H9 (cell line): Measurements from ENCODE around the gene NRXN3. TPM values are rescaled to one million over a fixed set of nuclear protein-coding genes. Genes with fewer than 3 reads are reported as not detected.

Experiments used
- DNase-seq: peaks from one replicate; pipeline ENCODE4 v3.0.0-alpha.2; 2017
- H2AFZ ChIP-seq: one replicate; pipeline ENCODE4 v1.6.1; 2013; ENCODE audit warnings: mild to moderate bottlenecking, low read length, control low read depth, moderate library complexity
- H2AK5ac ChIP-seq: 2 replicates; pipeline ENCODE4 v1.6.1; 2013; ENCODE audit warnings: low read length, control low read depth, mixed read lengths; ENCODE audit not compliant: insufficient read length
- H2BK120ac ChIP-seq: one replicate; pipeline ENCODE4 v1.6.1; 2013; ENCODE audit warnings: low read depth, mild to moderate bottlenecking, low read length, control low read depth, inconsistent platforms; ENCODE audit not compliant: poor library complexity, severe bottlenecking
- H2BK12ac ChIP-seq: 2 replicates; pipeline ENCODE4 v1.6.1; 2013; ENCODE audit warnings: low read length, control low read depth, mixed read lengths, low read depth; ENCODE audit not compliant: insufficient read length
- H2BK15ac ChIP-seq: 2 replicates; pipeline ENCODE4 v1.6.1; 2013; ENCODE audit warnings: low read depth, low read length, control low read depth
- H2BK20ac ChIP-seq: one replicate; pipeline ENCODE4 v1.6.1; 2013; ENCODE audit warnings: low read depth, mild to moderate bottlenecking, low read length, control low read depth, inconsistent platforms; ENCODE audit not compliant: poor library complexity, severe bottlenecking
- H2BK5ac ChIP-seq: 2 replicates; pipeline ENCODE4 v1.6.1; 2013; ENCODE audit warnings: low read length, control low read depth, mixed read lengths; ENCODE audit not compliant: insufficient read length
- H3K14ac ChIP-seq: 2 replicates; pipeline ENCODE4 v1.6.1; 2013; ENCODE audit warnings: low read length, control low read depth; ENCODE audit not compliant: insufficient read depth
- H3K18ac ChIP-seq: 2 replicates; pipeline ENCODE4 v1.6.1; 2013; ENCODE audit warnings: low read depth, mild to moderate bottlenecking, mixed read lengths, low read length, control low read depth; ENCODE audit not compliant: insufficient read length
- H3K23ac ChIP-seq: 2 replicates; pipeline ENCODE4 v1.6.1; 2013; ENCODE audit warnings: low read length, control low read depth, mixed read lengths, low read depth; ENCODE audit not compliant: insufficient read length
- H3K23me2 ChIP-seq: 2 replicates; pipeline ENCODE4 v1.6.1; 2013; ENCODE audit warnings: low read depth, mild to moderate bottlenecking, mixed read lengths, low read length, control low read depth; ENCODE audit not compliant: insufficient read length, poor library complexity, severe bottlenecking
- H3K27ac ChIP-seq: 2 replicates; pipeline ENCODE4 v1.5.1; 2013; ENCODE audit warnings: low read length, control low read depth, mixed read lengths, low read depth; ENCODE audit not compliant: insufficient read length
- H3K27me3 ChIP-seq: 2 replicates; pipeline ENCODE4 v1.6.1; 2013; ENCODE audit warnings: low read length, control low read depth, inconsistent platforms; ENCODE audit not compliant: insufficient read depth
- H3K4ac ChIP-seq: 2 replicates; pipeline ENCODE4 v1.6.1; 2013; ENCODE audit warnings: low read depth, mild to moderate bottlenecking, control low read depth, inconsistent platforms, low read length, moderate library complexity
- H3K4me1 ChIP-seq: 2 replicates; pipeline ENCODE4 v1.6.1; 2013; ENCODE audit warnings: low read length, control low read depth, inconsistent platforms; ENCODE audit not compliant: insufficient read depth
- H3K4me2 ChIP-seq: 2 replicates; pipeline ENCODE4 v1.6.1; 2013; ENCODE audit warnings: low read length, control low read depth, mixed read lengths; ENCODE audit not compliant: insufficient read length, insufficient read depth
- H3K56ac ChIP-seq: 2 replicates; pipeline ENCODE4 v1.6.1; 2013; ENCODE audit warnings: low read depth, mild to moderate bottlenecking, mixed read lengths, low read length, control low read depth; ENCODE audit not compliant: insufficient read length
- H3K79me1 ChIP-seq: 2 replicates; pipeline ENCODE4 v1.6.1; 2013; ENCODE audit warnings: low read depth, mild to moderate bottlenecking, moderate library complexity, low read length, control low read depth, inconsistent platforms; ENCODE audit not compliant: insufficient read depth, poor library complexity, severe bottlenecking
- H3K79me2 ChIP-seq: 2 replicates; pipeline ENCODE4 v1.6.1; 2013; ENCODE audit warnings: low read length, control low read depth, inconsistent platforms; ENCODE audit not compliant: insufficient read depth
- H3K9ac ChIP-seq: 2 replicates; pipeline ENCODE4 v1.6.1; 2013; ENCODE audit warnings: low read length, control low read depth, mixed read lengths; ENCODE audit not compliant: insufficient read length; ENCODE audit errors: extremely low read depth
- H3K9me3 ChIP-seq: one replicate; pipeline ENCODE4 v1.6.1; 2013; ENCODE audit warnings: low read depth, low read length, inconsistent platforms; ENCODE audit not compliant: control insufficient read depth
- H3T11ph ChIP-seq: one replicate; pipeline ENCODE4 v1.6.1; 2013; ENCODE audit warnings: mild to moderate bottlenecking, low read length, control low read depth, inconsistent platforms
- H4K20me1 ChIP-seq: one replicate; pipeline ENCODE4 v1.6.1; 2013; ENCODE audit not compliant: control insufficient read depth, insufficient read length, insufficient read depth
- H4K5ac ChIP-seq: 2 replicates; pipeline ENCODE4 v1.6.1; 2013; ENCODE audit warnings: low read depth, mild to moderate bottlenecking, mixed read lengths, low read length, control low read depth; ENCODE audit not compliant: insufficient read length
- H4K8ac ChIP-seq: replicated peaks from 2 replicates; pipeline ENCODE4 v1.6.1; 2013; ENCODE audit warnings: low read length, control low read depth, mixed read lengths, low read depth; ENCODE audit not compliant: insufficient read length
- H4K91ac ChIP-seq: 2 replicates; pipeline ENCODE4 v1.6.1; 2013; ENCODE audit warnings: low read depth, mild to moderate bottlenecking, moderate library complexity, mixed read lengths, low read length, control low read depth; ENCODE audit not compliant: insufficient read length
- H3K27ac Mint-ChIP-seq, 3 experiments: 2 replicates in 2 of 3; 3 replicates in 1 of 3; pipeline ENCODE4 v1.8.0; 2020 to 2021; ENCODE audit warnings: mixed read lengths in 3 of 3, mild to moderate bottlenecking in 1 of 3, moderate library complexity in 1 of 3
- H3K27me3 Mint-ChIP-seq: 2 replicates; pipeline ENCODE4 v1.8.0; 2021; ENCODE audit warnings: low read depth, mild to moderate bottlenecking, moderate library complexity, mixed read lengths
- H3K36me3 Mint-ChIP-seq, 3 experiments: 2 replicates in 2 of 3; 3 replicates in 1 of 3; pipeline ENCODE4 v1.8.0; 2020 to 2021; ENCODE audit warnings: low read depth in 3 of 3, mixed read lengths in 3 of 3; ENCODE audit not compliant: insufficient read depth in 1 of 3
- H3K4me1 Mint-ChIP-seq, 2 experiments: 2 replicates each; pipeline ENCODE4 v1.8.0; 2020; ENCODE audit warnings: mixed read lengths in 2 of 2
- H3K4me3 Mint-ChIP-seq, 2 experiments: 2 replicates in 1 of 2; 3 replicates in 1 of 2; pipeline ENCODE4 v1.8.0; 2020 to 2021; ENCODE audit warnings: mild to moderate bottlenecking in 2 of 2, mixed read lengths in 2 of 2, moderate library complexity in 1 of 2
- H3K9me3 Mint-ChIP-seq, 2 experiments: 2 replicates in 1 of 2; 3 replicates in 1 of 2; pipeline ENCODE4 v1.8.0; 2020; ENCODE audit warnings: mild to moderate bottlenecking in 2 of 2, mixed read lengths in 2 of 2, moderate library complexity in 1 of 2
- WGBS: extraction: QIAGEN DNeasy Blood & Tissue Kit; methylation state at CpG from one replicate; pipeline ENCODE4 v1.1.7; 2013; ENCODE audit warnings: missing lambda C conversion rate, low lambda C conversion rate, mixed read lengths; ENCODE audit not compliant: insufficient read length; ENCODE audit errors: extremely low coverage; 5-methylcytosine and 5-hydroxymethylcytosine counted together
- total RNA-seq: library from RNA; stranded (reverse); gene quantifications from 2 replicates; pipeline ENCODE4 v1.2.1, GENCODE V29; 2021
- TF ChIP-seq, protein P1 (sequence below): fragments of 200-600 bp; sonication (generic); conservative IDR thresholded peaks from 3 replicates; pipeline ENCODE4 v1.8.0; 2021; ENCODE audit warnings: antibody characterized with exemption, mild to moderate bottlenecking

Gene NRXN3
- total RNA-seq, 1 experiment from 2014 or later, result 1.8 TPM

DNA sequence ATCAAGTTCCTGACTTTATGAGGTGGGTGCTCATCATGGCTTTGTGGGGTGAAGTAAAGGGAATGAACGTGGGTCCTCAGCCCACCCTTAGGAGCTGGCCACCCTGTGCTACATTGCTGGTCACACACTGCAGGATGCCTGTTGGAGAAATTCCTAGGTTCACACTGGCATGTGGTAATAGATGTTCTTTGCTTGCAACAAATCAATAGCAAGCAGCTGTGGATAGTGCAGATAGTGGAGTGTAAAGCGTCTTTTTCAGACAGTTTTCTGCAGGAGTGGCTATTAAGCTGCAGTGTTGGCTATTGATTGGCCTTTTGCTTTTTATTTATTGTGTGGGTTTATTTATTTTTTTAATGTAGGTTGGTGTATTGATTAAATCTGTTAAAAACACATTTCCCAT is 822.7 kb downstream of the NRXN3 start:
- H3K4me2 ChIP-seq, result no peak overlapping the region
- no peaks in the 10 kb centered on the region for H3K27me3 ChIP-seq
- no peak overlapping the region for H2BK12ac ChIP-seq
- H3K9ac ChIP-seq, result no peak overlapping the region
- Mint-ChIP-seq H3K27ac (no peak overlapping the region), H3K9me3 (no peaks in the 10 kb centered on the region), H3K4me1 (peaks cover 6 to 9% of the 10 kb centered on the region in 2 experiments), H3K27me3 (peaks cover 33% of the 10 kb centered on the region), H3K4me3 (no peak overlapping the region), H3K36me3 (no peaks in the 10 kb centered on the region)
- no peak overlapping the region for H4K91ac ChIP-seq
- no peak overlapping the region for H3K4ac ChIP-seq
- TF ChIP-seq, protein P1, sequence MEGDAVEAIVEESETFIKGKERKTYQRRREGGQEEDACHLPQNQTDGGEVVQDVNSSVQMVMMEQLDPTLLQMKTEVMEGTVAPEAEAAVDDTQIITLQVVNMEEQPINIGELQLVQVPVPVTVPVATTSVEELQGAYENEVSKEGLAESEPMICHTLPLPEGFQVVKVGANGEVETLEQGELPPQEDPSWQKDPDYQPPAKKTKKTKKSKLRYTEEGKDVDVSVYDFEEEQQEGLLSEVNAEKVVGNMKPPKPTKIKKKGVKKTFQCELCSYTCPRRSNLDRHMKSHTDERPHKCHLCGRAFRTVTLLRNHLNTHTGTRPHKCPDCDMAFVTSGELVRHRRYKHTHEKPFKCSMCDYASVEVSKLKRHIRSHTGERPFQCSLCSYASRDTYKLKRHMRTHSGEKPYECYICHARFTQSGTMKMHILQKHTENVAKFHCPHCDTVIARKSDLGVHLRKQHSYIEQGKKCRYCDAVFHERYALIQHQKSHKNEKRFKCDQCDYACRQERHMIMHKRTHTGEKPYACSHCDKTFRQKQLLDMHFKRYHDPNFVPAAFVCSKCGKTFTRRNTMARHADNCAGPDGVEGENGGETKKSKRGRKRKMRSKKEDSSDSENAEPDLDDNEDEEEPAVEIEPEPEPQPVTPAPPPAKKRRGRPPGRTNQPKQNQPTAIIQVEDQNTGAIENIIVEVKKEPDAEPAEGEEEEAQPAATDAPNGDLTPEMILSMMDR, result no peak
- no peaks in the 10 kb centered on the region for H3K9me3 ChIP-seq
- no peak for DNase-seq
- no peak overlapping the region for H3T11ph ChIP-seq
- no peak overlapping the region for H4K8ac ChIP-seq
- no peak overlapping the region for H3K14ac ChIP-seq
- no peak overlapping the region for H4K5ac ChIP-seq
- no peak overlapping the region for H2AK5ac ChIP-seq
- no peaks in the 10 kb centered on the region for H3K4me1 ChIP-seq
- no peaks in the 10 kb centered on the region for H3K23me2 ChIP-seq
- H3K23ac ChIP-seq, result no peak overlapping the region
- H4K20me1 ChIP-seq, result no peaks in the 10 kb centered on the region
- no CpG with 5 or more reads among the region's 2 CpGs for WGBS
- no peak overlapping the region for H2AFZ ChIP-seq
- H3K27ac ChIP-seq, result no peak overlapping the region
- no peak overlapping the region for H2BK120ac ChIP-seq
- no peak overlapping the region for H2BK5ac ChIP-seq
- no peak overlapping the region for H3K56ac ChIP-seq
- no peak overlapping the region for H2BK15ac ChIP-seq
- H3K79me1 ChIP-seq, result no peaks in the 10 kb centered on the region
- H3K18ac ChIP-seq, result no peak overlapping the region
- no peak overlapping the region for H2BK20ac ChIP-seq
- no peaks in the 10 kb centered on the region for H3K79me2 ChIP-seq
